OCI-LY3 (cell line): ENCODE results near the gene MBD4.

ENCODE experiments used
- H2AFZ ChIP-seq: fragments of 200-600, 300-600 bp; shearing (Covaris generic); 2 replicates; pipeline ENCODE4 v1.6.0; 2014; ENCODE audit warnings: antibody characterized with exemption, low read depth, low read length
- H3K27ac ChIP-seq: fragments of 200-600, 300-600 bp; sonication (generic); 2 replicates; pipeline ENCODE4 v1.5.1; 2014; ENCODE audit warnings: mild to moderate bottlenecking, low read length, moderate library complexity, mixed read lengths
- H3K27me3 ChIP-seq: fragments of 200-600, 300-600 bp; sonication (generic); 2 replicates; pipeline ENCODE4 v1.6.1; 2014; ENCODE audit warnings: low read depth, low read length, mixed read lengths
- H3K36me3 ChIP-seq: fragments of 200-600, 300-600 bp; sonication (generic); replicated peaks from 2 replicates; pipeline ENCODE3; 2014; ENCODE audit warnings: low read depth, low read length, mixed read lengths
- H3K4me1 ChIP-seq: fragments of 300-600, 200-600 bp; sonication (generic); 2 replicates; pipeline ENCODE4 v1.6.1; 2014; ENCODE audit warnings: low read length, mixed read lengths
- H3K4me2 ChIP-seq: fragments of 200-600, 300-600 bp; sonication (generic); 2 replicates; pipeline ENCODE4 v1.6.1; 2014; ENCODE audit warnings: low read length, mixed read lengths
- H3K4me3 ChIP-seq: fragments of 300-600, 200-600 bp; sonication (generic); 2 replicates; pipeline ENCODE4 v1.5.1; 2014; ENCODE audit warnings: antibody characterized with exemption, mild to moderate bottlenecking, low read length, moderate library complexity
- H3K79me2 ChIP-seq: fragments of 300-600, 200-600 bp; shearing (Covaris generic); 2 replicates; pipeline ENCODE4 v1.6.1; 2014; ENCODE audit warnings: mild to moderate bottlenecking, low read length, mixed read lengths
- H3K9ac ChIP-seq: fragments of 300-600, 200-600 bp; shearing (Covaris generic); 2 replicates; pipeline ENCODE4 v1.6.0; 2014; ENCODE audit warnings: mild to moderate bottlenecking, low read length, moderate library complexity
- H3K9me3 ChIP-seq: fragments of 200-600, 300-600 bp; shearing (Covaris generic); 2 replicates; pipeline ENCODE4 v1.6.1; 2014; ENCODE audit warnings: low read length, mixed read lengths; ENCODE audit not compliant: insufficient read depth
- H4K20me1 ChIP-seq: fragments of 200-600, 300-600 bp; sonication (generic); 2 replicates; pipeline ENCODE4 v1.6.1; 2016; ENCODE audit warnings: low read length, mixed read lengths; ENCODE audit not compliant: insufficient read depth
- CTCF ChIP-seq: fragments of 200-600, 300-600 bp; sonication (generic); IDR thresholded peaks from 2 replicates; pipeline ENCODE4 v1.5.1; 2014; ENCODE audit warnings: antibody characterized with exemption, low read length, low read depth
- EZH2phosphoT487 ChIP-seq: fragments of 200-600 bp; shearing (Covaris generic); IDR thresholded peaks from 2 replicates; pipeline ENCODE4 v1.6.1; 2018; ENCODE audit warnings: antibody characterized with exemption, mixed run types, low read depth

The MBD4 gene

DNA sequence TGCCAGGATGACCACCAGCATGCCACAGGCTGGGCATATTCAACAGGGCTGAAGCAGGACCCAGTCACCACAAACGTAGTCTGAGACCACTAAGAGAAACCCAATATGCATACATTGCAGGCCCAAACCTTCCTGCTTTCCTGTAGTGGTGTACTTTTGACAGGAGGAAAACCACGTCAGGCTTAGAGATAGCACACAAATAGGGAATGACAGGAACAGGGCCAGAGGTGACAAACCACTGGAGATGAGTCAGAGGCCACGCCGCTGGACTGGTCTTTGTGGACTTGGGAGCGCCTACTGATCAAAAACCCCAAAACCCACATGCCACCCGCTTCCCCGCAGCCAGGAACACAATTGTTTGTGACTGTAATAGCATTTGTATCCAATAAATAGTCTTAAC is 7.7 kb downstream of the MBD4 start:
- Histone ChIP-seq H3K27me3 (no peaks in the 10 kb centered on the region), H3K4me2 (no peak overlapping the region), H3K27ac (no peak overlapping the region), H4K20me1 (no peaks in the 10 kb centered on the region), H3K79me2 (no peaks in the 10 kb centered on the region), H3K9me3 (no peaks in the 10 kb centered on the region), H3K9ac (no peak overlapping the region), H3K4me1 (peaks cover 33% of the 10 kb centered on the region), H3K36me3 (peaks cover 68% of the 10 kb centered on the region), H3K4me3 (no peak overlapping the region), H2AFZ (no peak overlapping the region)
- no peak for TF ChIP-seq CTCF
- TF ChIP-seq EZH2phosphoT487 = no peak

GRCh38 chr3:129429602-129430001 is 10.1 kb downstream of the MBD4 start:
- no peaks in the 10 kb centered on the region for H3K27me3 ChIP-seq
- no peak overlapping the region for H3K4me3 ChIP-seq
- peaks cover 58% of the 10 kb centered on the region for H3K36me3 ChIP-seq
- TF ChIP-seq EZH2phosphoT487 (no peak), CTCF (no peak)
- no peaks in the 10 kb centered on the region for H4K20me1 ChIP-seq
- no peak overlapping the region for H2AFZ ChIP-seq
- no peak overlapping the region for H3K27ac ChIP-seq
- H3K4me1 ChIP-seq = peaks cover 23% of the 10 kb centered on the region
- no peak overlapping the region for H3K9ac ChIP-seq
- H3K9me3 ChIP-seq = 0 out of 2 replicates have a peak, but pooled peaks cover 1% of the 10 kb centered on the region
- no peak overlapping the region for H3K4me2 ChIP-seq
- no peaks in the 10 kb centered on the region for H3K79me2 ChIP-seq

- Histone ChIP-seq H3K79me2 (no peaks in the 10 kb centered on the region), H3K36me3 (peaks cover 56% of the 10 kb centered on the region), H3K9me3 (0 out of 2 replicates have a peak, but pooled peaks cover 4% of the 10 kb centered on the region), H3K4me3 (no peak overlapping the region), H3K27me3 (no peaks in the 10 kb centered on the region), H3K27ac (no peak overlapping the region), H3K4me2 (no peak overlapping the region), H3K4me1 (peaks cover 24% of the 10 kb centered on the region), H4K20me1 (no peaks in the 10 kb centered on the region), H3K9ac (no peak overlapping the region), H2AFZ (no peak overlapping the region)
- TF ChIP-seq EZH2phosphoT487 (no peak), CTCF (no peak)
These were observed 10.7 kb downstream of the MBD4 start for GRCh38 chr3:129429080-129429451.

DNA sequence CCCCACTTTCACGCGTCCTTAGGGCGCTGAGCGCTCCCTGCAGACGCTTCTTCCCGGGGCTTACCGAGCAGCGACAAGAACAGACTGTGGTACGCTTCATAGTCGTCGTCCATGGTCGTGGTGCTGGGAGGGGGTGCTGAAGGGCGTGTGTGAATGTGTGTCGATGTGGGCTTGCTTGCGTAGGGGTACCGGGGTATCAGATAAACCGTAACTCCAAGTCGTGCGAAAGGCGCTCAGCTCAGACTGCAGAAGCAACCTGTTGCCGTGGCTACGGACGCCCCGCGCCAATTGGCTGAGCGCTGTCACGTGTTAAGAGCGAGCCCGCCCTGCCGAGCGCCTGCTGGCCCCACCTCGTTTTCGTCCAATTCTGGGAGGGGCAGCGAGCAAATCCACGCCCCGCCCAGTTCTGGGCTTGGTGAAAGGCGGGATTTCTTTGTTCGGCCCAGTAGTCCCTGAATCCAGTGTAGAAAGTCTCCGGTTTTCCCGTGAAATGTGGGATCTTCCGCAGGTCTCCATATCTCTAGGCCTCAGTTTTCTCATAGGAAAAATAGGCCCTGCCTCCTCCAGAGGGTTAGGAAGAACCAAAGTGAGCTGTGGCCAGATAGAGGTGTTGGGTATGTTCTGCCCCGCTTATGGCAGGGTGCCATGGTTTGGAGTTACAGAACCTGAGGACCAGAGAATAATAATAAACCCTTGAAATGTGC is 11.2 kb downstream of the MBD4 start, which contains the start of gene EFCAB12:
EFCAB12 (minus strand) TSS at position 261 of the 704 bp plus-strand sequence; CDS start at position 113, 148 bp downstream.
- Histone ChIP-seq H3K9me3 (0 out of 2 replicates have a peak, but pooled peaks cover 4% of the 10 kb centered on the region), H3K27me3 (no peaks in the 10 kb centered on the region), H3K27ac (no peak within 1 kb of the TSS), H3K9ac (no peak within 1 kb of the TSS), H4K20me1 (no peaks in the 10 kb centered on the region), H3K4me1 (peaks cover 23% of the 10 kb centered on the region), H3K79me2 (no peaks in the 10 kb centered on the region), H3K4me2 (no peak within 1 kb of the TSS), H2AFZ (no peak within 1 kb of the TSS), H3K36me3 (peaks cover 51% of the 10 kb centered on the region), H3K4me3 (no peak within 1 kb of the TSS)
- no peak for TF ChIP-seq EZH2phosphoT487
- TF ChIP-seq CTCF = no peak
